ENCODE measurements around the gene SETD4.

SETD4 gene

DNA sequence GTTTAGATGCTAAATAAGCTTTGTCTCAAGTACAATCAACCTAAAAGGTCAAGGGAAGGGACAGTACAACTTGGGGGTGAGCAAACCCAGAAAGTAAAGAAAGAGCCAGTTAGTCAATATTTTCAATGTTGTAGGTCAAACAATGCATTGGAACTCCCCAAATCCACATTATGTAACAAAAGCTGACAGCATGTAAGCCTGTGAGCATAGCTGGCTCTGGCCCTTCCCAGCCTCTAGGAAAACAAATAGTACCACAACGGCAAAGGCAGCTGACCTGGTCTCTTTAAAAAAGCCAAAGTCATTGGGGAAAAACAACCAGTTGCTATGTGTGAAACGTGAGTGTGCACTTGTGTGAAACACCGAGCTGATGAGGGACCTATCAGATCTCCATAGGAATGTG is 12.9 kb upstream of the SETD4 start:
- Histone ChIP-seq H3K79me2 (ENCODE audit: control insufficient read depth, low read length) (no peaks in the 10 kb centered on the region), H3K9me3 (ENCODE audit: control insufficient read depth, insufficient read depth, low read length) (peaks cover 14% of the 10 kb centered on the region), H3K36me3 (ENCODE audit: control insufficient read depth, low read length) (no peaks in the 10 kb centered on the region), H3K27me3 (ENCODE audit: control insufficient read depth, low read length) (peaks cover 17% of the 10 kb centered on the region), H3K4me2 (ENCODE audit: low read length) (no peak overlapping the region), H3K27ac (ENCODE audit: low read depth, low read length) (no peak overlapping the region), H3K9me2 (replicated peaks; ENCODE audit: control insufficient read depth, low read length) (no peaks in the 10 kb centered on the region), H3K4me3 (ENCODE audit: low read length) (no peak overlapping the region), H3K4me1 (ENCODE audit: control insufficient read depth, low read length) (no peaks in the 10 kb centered on the region), H4K20me1 (ENCODE audit: control insufficient read depth, insufficient read depth, low read depth, low read length) (no peaks in the 10 kb centered on the region), H3F3A (ENCODE audit: control insufficient read depth, insufficient read depth) (no peaks in the 10 kb centered on the region)
- TF ChIP-seq, protein P1, sequence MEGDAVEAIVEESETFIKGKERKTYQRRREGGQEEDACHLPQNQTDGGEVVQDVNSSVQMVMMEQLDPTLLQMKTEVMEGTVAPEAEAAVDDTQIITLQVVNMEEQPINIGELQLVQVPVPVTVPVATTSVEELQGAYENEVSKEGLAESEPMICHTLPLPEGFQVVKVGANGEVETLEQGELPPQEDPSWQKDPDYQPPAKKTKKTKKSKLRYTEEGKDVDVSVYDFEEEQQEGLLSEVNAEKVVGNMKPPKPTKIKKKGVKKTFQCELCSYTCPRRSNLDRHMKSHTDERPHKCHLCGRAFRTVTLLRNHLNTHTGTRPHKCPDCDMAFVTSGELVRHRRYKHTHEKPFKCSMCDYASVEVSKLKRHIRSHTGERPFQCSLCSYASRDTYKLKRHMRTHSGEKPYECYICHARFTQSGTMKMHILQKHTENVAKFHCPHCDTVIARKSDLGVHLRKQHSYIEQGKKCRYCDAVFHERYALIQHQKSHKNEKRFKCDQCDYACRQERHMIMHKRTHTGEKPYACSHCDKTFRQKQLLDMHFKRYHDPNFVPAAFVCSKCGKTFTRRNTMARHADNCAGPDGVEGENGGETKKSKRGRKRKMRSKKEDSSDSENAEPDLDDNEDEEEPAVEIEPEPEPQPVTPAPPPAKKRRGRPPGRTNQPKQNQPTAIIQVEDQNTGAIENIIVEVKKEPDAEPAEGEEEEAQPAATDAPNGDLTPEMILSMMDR (IDR thresholded peaks at IDR 0.05; ENCODE audit: low read depth, low read length, poor library complexity, severe bottlenecking) = no peak
- no peak for TF ChIP-seq EZH2phosphoT487 (IDR thresholded peaks at IDR 0.05; ENCODE audit: borderline replicate concordance, low read length)

DNA sequence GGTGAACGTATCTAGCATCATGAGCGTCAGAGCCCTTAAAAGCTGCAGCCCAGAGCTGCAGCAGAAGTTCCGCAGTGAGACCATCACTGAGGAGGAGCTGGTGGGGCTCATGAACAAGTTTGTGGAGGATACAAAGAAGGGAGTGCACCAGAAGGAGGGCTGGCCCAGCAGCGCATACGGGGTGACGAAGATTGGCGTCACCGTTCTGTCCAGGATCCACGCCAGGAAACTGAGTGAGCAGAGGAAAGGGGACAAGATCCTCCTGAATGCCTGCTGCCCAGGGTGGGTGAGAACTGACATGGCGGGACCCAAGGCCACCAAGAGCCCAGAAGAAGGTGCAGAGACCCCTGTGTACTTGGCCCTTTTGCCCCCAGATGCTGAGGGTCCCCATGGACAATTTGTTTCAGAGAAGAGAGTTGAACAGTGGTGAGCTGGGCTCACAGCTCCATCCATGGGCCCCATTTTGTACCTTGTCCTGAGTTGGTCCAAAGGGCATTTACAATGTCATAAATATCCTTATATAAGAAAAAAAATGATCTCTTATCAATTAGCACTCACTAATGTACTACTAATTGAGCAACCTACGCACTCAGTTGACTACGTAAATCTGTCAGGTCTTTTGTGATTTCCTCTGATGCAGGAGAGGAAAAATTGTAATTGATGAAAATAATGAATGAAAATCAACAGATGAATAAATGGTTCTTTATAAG is 12.3 kb upstream of the SETD4 start:
- no peaks in the 10 kb centered on the region for H3K79me2 ChIP-seq (ENCODE audit: control insufficient read depth, low read length)
- H3K27ac ChIP-seq (ENCODE audit: low read depth, low read length) = no peak overlapping the region
- H3K9me3 ChIP-seq (ENCODE audit: control insufficient read depth, insufficient read depth, low read length) = peaks cover 14% of the 10 kb centered on the region
- TF ChIP-seq EZH2phosphoT487 (IDR thresholded peaks at IDR 0.05; ENCODE audit: borderline replicate concordance, low read length) = no peak
- TF ChIP-seq, protein P1 (IDR thresholded peaks at IDR 0.05; ENCODE audit: low read depth, low read length, poor library complexity, severe bottlenecking) = no peak
- H3K4me1 ChIP-seq (ENCODE audit: control insufficient read depth, low read length) = no peaks in the 10 kb centered on the region
- H3K36me3 ChIP-seq (ENCODE audit: control insufficient read depth, low read length) = no peaks in the 10 kb centered on the region
- H3K4me3 ChIP-seq (ENCODE audit: low read length) = no peak overlapping the region
- no peaks in the 10 kb centered on the region for H3F3A ChIP-seq (ENCODE audit: control insufficient read depth, insufficient read depth)
- no peaks in the 10 kb centered on the region for H3K9me2 ChIP-seq (replicated peaks; ENCODE audit: control insufficient read depth, low read length)
- no peaks in the 10 kb centered on the region for H4K20me1 ChIP-seq (ENCODE audit: control insufficient read depth, insufficient read depth, low read depth, low read length)
- H3K27me3 ChIP-seq (ENCODE audit: control insufficient read depth, low read length) = peaks cover 13% of the 10 kb centered on the region
- H3K4me2 ChIP-seq (ENCODE audit: low read length) = no peak overlapping the region

DNA sequence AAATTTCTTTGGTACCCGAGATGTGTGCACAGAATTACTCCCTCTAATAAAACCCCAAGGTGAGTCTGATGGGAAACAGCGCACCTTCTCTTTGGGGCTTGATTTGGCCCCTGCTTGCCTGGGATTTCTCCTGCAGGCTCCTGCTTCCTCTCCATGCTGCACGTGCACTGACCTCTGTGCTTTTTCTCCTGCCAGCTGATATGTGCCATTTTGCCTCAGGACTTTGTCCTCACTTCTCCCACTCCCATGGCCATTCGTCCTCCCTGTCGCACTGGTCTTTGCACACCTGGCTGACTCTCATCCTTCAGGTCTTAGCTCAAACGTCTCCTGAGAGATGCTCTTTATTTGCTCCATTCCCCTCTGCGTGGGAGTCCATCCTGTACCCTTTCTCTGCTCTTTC is 10.7 kb upstream of the SETD4 start:
- TF ChIP-seq, protein P1 (IDR thresholded peaks at IDR 0.05; ENCODE audit: low read depth, low read length, poor library complexity, severe bottlenecking) = no peak
- no peak overlapping the region for H3K4me3 ChIP-seq (ENCODE audit: low read length)
- no peak overlapping the region for H3K4me2 ChIP-seq (ENCODE audit: low read length)
- H3F3A ChIP-seq (ENCODE audit: control insufficient read depth, insufficient read depth) = no peaks in the 10 kb centered on the region
- no peaks in the 10 kb centered on the region for H4K20me1 ChIP-seq (ENCODE audit: control insufficient read depth, insufficient read depth, low read depth, low read length)
- no peaks in the 10 kb centered on the region for H3K36me3 ChIP-seq (ENCODE audit: control insufficient read depth, low read length)
- no peaks in the 10 kb centered on the region for H3K4me1 ChIP-seq (ENCODE audit: control insufficient read depth, low read length)
- H3K79me2 ChIP-seq (ENCODE audit: control insufficient read depth, low read length) = no peaks in the 10 kb centered on the region
- peaks cover 9% of the 10 kb centered on the region for H3K27me3 ChIP-seq (ENCODE audit: control insufficient read depth, low read length)
- no peak overlapping the region for H3K27ac ChIP-seq (ENCODE audit: low read depth, low read length)
- no peaks in the 10 kb centered on the region for H3K9me2 ChIP-seq (replicated peaks; ENCODE audit: control insufficient read depth, low read length)
- peaks cover 14% of the 10 kb centered on the region for H3K9me3 ChIP-seq (ENCODE audit: control insufficient read depth, insufficient read depth, low read length)
